DMS79 treated with DMSO at 0.1 percent for 48 hours (cell line): ENCODE measurements around the gene MAPKBP1.

ENCODE experiments used
- DNase-seq: peaks from one replicate; lab custom pipeline; 2025; lab: John Stamatoyannopoulos, UW

MAPKBP1 gene

GRCh38 chr15:41850482-41851166 is 76.3 kb downstream of the MAPKBP1 start:
- DNase-seq = no peak

DNA sequence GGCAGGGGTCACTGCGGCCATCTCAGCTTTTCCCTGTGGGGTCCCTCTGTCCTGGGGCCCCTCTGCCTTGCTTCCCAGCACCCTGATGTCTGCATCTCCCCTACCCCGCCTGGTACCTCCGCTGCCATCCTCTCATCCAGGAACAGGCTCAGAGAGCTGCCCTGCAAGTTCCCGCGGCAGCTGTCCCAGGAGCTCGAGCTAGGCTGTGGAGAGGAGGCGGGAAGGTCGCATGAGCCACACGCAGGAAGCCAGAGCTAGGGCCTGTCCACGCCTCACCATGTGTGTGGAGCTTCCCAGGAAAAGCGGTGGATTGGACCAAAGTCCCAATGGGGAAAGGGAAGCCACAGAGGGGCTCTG is 76.9 kb downstream of the MAPKBP1 start:
- peak; percentile 36 for DNase-seq

GRCh38 chr15:41851755-41852370 is 77.6 kb downstream of the MAPKBP1 start:
- DNase-seq = no peak

- DNase-seq = peak; percentile 63
Observed at GRCh38 chr15:41852736-41853590, 78.7 kb downstream of the MAPKBP1 start.

DNA sequence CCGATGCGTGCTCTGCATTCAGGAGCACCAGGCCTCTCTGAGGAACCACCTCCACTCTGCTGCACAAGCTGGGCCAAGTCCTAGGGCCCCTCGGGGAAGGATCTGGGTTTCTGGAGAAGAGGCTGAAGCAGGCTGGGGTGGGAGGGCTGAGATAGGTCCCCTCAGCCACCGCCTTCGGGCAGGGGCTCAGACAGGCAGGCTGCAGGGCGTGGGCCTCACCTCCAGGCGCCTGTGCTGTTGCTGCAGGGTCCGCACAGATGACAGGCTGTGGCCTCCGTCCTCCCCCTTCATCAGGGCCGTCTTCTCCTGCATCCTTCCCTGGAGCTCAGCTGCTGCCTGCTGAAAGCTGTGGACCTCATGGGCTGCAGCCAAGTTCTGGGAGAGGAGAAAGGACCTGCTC is 79.5 kb downstream of the MAPKBP1 start:
- no peak for DNase-seq

- DNase-seq = peak; percentile 20
Observed at GRCh38 chr15:41854443-41854842, 80.2 kb downstream of the MAPKBP1 start.

DNA sequence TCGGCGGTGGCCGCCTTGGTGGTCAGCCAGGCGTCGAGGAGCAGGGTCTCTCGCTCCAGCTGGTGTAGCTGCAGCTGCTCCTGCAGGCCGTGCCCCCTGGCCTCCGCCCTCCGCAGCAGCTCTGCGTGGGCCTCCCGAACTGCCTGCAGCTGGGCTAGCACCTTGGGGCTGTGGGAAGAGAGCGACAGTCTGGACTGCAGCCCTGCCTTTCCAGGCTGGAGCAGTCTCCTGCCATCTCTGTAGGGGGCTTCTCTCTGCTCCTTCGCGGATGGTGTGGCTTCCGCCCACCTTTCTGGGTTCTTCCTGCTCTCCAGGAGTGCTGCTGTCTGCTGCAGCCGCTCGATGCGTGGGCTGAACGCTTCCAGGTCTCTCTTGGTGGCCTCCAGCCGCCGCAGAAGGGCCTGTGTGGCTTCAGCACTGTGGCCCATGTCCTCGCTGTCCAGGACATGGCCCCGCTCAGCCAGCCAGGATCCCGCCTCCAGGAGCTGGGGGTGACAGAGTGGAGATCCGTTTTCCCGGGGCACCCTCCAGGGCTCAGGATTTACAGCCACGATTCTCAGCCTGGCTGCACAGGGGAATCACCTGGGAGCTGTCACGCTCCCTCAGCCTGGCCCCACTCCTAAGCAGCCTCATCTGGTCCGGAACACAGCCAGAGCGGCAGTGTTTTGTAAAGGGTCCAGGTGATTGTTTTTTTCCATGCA is 81.1 kb downstream of the MAPKBP1 start:
- no peak for DNase-seq

DNA sequence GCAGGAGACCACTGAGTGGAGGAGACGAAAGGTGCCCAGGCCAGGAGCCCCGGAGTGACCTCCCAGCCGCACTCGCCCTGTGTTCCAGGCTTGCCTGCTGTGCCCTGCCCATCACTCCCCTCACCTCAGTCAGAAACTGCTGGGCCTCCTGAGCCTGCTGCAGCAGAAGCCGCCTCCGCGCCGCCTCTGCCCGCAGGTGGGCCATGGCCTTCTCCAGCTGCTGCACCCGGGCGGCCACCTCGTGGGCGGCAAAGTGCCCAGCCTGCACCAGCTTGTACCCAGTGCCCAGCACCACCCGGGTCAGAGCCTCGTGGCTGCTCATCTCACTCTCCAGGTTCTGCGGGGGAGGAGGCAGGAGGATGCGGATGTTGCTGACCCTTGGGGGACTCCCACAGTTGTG is 82.0 kb downstream of the MAPKBP1 start:
- DNase-seq = no peak

- no peak for DNase-seq
Observed at GRCh38 chr15:41856716-41857115, 82.4 kb downstream of the MAPKBP1 start.

DNA sequence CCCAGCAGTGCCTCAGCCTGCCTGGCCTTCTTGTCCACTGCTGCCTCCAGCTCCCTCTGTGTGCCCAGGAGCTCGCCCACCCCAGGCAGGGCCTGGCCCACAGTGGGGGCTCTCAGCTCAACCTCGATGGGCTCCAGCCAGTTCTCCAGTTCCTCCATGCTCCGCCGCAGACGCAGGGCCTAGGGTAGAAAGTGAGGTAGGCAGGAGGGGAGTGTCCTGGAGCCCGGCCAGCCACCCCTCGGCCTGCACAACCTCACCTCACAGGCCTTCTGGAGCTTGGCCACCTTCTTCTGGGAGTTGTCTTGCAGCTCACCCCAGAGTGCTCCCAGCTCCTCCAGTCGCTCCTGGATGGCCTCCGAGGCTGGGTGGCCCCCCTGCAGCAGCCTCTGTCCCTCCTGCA is 83.0 kb downstream of the MAPKBP1 start:
- DNase-seq = no peak

- no peak for DNase-seq
Observed at GRCh38 chr15:41858756-41859155, 84.5 kb downstream of the MAPKBP1 start.

DNA sequence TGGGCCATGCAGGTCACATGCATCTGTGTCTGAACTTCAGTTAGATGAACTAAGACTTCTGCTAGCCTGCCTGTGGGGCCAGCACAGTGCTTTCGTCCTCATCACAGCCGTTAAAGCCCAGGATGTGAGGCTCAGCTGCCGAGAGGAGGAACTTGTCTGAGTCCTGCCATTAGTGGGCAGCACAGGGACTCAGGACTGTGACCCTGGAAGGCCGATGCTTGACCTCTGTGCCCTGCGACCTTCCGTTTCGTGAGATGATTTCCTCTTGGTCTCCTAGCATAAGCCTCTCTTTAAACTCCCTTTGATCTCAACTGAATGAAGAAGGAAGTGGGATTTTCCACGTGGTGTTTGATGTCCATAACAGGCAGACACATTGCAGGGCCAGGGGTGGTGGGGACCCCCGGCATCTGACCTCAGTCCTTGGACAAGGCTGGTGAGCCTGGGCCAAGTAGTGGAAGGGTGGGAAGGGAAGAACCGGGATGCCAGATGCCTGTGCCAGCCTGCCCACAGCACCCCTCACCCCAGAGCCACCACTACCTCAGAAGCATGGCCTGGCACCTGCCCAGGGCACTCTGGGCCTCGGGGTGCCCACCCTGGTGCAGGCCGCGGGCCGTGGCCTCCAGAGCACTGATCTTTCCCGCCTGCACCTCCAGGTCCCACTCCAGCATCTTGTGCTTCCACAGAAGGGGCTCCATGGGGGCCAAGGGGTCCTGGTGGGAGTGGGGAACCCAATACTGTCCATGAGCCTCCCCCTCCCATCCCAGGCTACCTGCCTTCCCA is 86.0 kb downstream of the MAPKBP1 start:
- DNase-seq = no peak

DNA sequence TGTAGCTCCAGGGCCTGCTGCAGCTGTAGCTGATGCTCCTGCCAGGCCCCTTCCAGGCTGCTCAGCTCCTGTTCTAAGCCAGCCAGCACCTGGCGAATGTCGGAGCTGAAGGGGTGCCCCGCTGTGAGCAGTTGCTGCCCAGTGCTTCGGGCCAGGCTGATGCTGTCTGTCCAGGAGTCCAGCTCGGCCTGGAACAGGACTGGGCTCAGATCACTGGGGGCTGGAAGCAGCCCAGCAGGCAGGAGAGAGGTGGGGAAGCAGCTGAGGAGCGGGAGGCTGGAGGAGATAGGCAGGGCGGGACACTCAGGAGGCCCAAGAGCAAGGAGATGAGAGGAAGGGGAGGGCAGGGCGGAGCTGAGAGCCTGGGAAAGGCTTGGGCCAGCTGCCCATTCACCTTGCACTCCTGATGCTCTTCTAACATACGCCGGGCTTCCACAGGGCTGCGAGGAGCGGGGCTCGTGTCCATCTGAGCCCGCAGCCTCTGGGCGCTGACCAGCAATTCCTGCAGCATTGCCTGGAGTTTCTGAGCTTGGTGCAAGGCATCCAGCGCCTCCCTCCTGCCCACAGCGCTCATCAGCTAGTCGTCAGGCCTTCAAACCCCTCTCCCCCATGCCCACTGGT is 87.6 kb downstream of the MAPKBP1 start:
- DNase-seq = no peak

- no peak for DNase-seq
Observed at GRCh38 chr15:41862515-41863116, 88.3 kb downstream of the MAPKBP1 start.

GRCh38 chr15:41865490-41866055 is 91.3 kb downstream of the MAPKBP1 start:
- no peak for DNase-seq

GRCh38 chr15:41866263-41866703 is 92.0 kb downstream of the MAPKBP1 start:
- no peak for DNase-seq

DNA sequence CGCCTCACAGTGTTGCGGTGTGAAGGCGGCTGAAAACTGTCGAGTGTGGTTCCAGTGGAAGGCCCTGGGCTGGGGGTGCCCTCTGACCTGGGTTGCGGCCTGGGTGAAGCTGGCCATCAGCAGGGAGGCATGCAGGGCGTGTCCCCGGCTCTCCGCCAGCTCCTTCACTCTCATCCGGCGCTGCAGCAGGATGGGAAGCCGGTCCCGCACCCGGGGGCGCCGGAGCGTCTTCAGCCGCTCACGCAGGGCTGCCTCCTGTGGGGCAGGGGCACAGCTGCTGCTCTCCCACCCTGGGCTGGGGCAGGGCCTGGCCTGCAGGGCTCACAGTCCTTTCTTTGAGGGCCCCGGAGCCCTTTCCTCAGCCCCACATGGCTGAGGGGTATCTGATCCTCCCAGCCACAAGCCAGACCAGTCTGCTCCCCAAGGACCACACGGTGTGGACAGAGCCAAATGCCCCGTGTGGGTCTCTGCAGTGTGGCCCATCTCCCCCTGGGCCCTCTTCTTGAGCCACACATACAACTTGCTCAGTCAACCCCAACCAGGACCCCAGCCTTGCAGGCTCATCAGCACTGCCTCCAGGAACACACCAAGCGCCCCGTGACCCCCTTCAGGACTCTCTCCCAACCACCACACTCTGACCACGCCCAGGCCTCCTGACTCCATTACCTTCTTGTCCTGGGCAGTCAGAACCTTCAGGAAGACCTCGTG is 92.7 kb downstream of the MAPKBP1 start:
- DNase-seq = no peak

DNA sequence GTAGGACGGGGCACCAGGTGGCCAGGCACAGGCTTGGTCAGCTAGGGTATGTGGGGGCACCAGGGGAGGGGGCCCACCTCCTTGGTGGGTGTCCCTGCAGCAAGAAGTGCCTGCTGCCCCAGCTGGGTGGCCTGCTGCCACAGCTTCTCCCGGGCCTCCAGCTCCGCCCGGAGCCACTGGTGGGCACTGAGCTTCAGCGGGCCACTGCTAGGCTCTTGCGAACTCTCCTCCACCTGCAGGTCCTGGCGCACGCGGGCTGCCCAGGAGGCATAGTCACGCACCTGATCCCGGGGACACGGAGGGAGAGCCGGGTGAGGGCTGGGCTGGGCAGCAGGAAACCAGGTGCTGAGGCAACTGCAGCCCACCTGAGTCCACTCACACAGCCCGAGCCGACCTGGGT is 94.0 kb downstream of the MAPKBP1 start:
- no peak for DNase-seq

- no peak for DNase-seq
Observed at GRCh38 chr15:41869770-41870688, 95.7 kb downstream of the MAPKBP1 start.
